GM12865 (cell line): Measurements from ENCODE around the gene OR6P1.
A peak's percentile ranks its signal among the peaks of the same experiment; 100 is the strongest.

ENCODE experiments used
- DNase-seq: peaks from one replicate; pipeline ENCODE4 v3.0.0; 2010; ENCODE audit warnings: low read depth
- H3K4me3 ChIP-seq: 2 replicates; pipeline ENCODE4 v1.5.1; 2011; ENCODE audit warnings: mild to moderate bottlenecking, low read depth, low read length, control low read depth
- TF ChIP-seq, protein P1 (sequence below): IDR thresholded peaks from 2 replicates; pipeline ENCODE4 v1.5.1; 2011; ENCODE audit warnings: low read length, control low read depth, low read depth, inconsistent platforms; ENCODE audit not compliant: insufficient read depth; ENCODE audit errors: missing control alignments

Gene OR6P1, protein sequence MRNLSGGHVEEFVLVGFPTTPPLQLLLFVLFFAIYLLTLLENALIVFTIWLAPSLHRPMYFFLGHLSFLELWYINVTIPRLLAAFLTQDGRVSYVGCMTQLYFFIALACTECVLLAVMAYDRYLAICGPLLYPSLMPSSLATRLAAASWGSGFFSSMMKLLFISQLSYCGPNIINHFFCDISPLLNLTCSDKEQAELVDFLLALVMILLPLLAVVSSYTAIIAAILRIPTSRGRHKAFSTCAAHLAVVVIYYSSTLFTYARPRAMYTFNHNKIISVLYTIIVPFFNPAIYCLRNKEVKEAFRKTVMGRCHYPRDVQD

GRCh38 chr1:158570480-158570879 is at the start of gene OR6P1:
TSS of gene OR6P1 (minus strand) at chr1:158570580. CDS start at chr1:158563604, 6,976 bp downstream.
- TF ChIP-seq, protein P1, sequence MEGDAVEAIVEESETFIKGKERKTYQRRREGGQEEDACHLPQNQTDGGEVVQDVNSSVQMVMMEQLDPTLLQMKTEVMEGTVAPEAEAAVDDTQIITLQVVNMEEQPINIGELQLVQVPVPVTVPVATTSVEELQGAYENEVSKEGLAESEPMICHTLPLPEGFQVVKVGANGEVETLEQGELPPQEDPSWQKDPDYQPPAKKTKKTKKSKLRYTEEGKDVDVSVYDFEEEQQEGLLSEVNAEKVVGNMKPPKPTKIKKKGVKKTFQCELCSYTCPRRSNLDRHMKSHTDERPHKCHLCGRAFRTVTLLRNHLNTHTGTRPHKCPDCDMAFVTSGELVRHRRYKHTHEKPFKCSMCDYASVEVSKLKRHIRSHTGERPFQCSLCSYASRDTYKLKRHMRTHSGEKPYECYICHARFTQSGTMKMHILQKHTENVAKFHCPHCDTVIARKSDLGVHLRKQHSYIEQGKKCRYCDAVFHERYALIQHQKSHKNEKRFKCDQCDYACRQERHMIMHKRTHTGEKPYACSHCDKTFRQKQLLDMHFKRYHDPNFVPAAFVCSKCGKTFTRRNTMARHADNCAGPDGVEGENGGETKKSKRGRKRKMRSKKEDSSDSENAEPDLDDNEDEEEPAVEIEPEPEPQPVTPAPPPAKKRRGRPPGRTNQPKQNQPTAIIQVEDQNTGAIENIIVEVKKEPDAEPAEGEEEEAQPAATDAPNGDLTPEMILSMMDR, result no peak
- no peak for DNase-seq
- H3K4me3 ChIP-seq, result no peak within 1 kb of the TSS

GRCh38 chr1:158613764-158614163 is 43.4 kb upstream of the OR6P1 start:
- TF ChIP-seq, protein P1, result no peak
- H3K4me3 ChIP-seq, result no peak overlapping the region
- DNase-seq, result no peak

GRCh38 chr1:158611916-158612315 is 41.5 kb upstream of the OR6P1 start:
- TF ChIP-seq, protein P1, result no peak
- H3K4me3 ChIP-seq, result no peak overlapping the region
- DNase-seq, result peak; percentile 9

- TF ChIP-seq, protein P1, result no peak
- no peak for DNase-seq
- no peak overlapping the region for H3K4me3 ChIP-seq
Measured at GRCh38 chr1:158607296-158607695, 36.9 kb upstream of the OR6P1 start.

GRCh38 chr1:158604968-158605367 is 34.6 kb upstream of the OR6P1 start, which contains the start of gene OR10Z1:
TSS of gene OR10Z1 (plus strand) at chr1:158605268. CDS start at chr1:158606439, 1,171 bp downstream.
- H3K4me3 ChIP-seq, result no peak within 1 kb of the TSS
- TF ChIP-seq, protein P1, result no peak
- DNase-seq, result no peak

DNA sequence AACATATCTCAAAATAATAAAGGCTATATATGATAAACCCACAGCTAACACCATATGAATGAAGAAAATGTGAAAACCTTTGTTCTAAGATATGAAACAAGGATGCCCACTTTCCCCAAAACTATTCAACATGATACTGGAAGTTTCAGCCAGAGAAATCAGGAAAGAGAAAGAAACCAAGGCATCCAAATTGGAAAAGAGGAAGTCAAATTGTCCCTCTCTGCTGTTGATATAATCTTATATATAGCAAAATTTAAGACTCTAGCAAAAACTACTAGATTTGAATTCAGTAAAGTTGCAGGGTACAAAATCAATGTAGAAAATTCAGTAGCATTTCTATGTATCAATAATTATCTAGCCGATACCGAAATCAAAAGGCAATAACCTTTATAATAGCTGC is 30.4 kb upstream of the OR6P1 start:
- TF ChIP-seq, protein P1, result no peak
- no peak overlapping the region for H3K4me3 ChIP-seq
- no peak for DNase-seq

GRCh38 chr1:158586942-158587341 is 16.6 kb upstream of the OR6P1 start:
- TF ChIP-seq, protein P1, result no peak
- DNase-seq, result no peak

More at GRCh38 chr1:158586942-158587341, 16.6 kb upstream of the OR6P1 start:
- no peak overlapping the region for H3K4me3 ChIP-seq
